Upper lobe of left lung (tissue), 6 donors: ENCODE data around the gene RPL22. TPM values are rescaled to one million over a fixed set of nuclear protein-coding genes. Genes with fewer than 3 reads are reported as not detected.

ENCODE experiments used
- ATAC-seq, 2 donors: fragments of 200-7000 bp; cut with Tn5 transposase; one replicate each; pipeline ENCODE4 v1.9.1; 2022; ENCODE audit warnings: mild to moderate bottlenecking in 2 of 2, moderate library complexity in 2 of 2; ENCODE audit not compliant: low FRiP score in 2 of 2
- DNase-seq, 2 donors: peaks; one replicate each; pipeline ENCODE4 v3.0.0-alpha.2; 2019 to 2020
- H3K27ac ChIP-seq, 4 donors: fragments of 200-600 bp; sonication (generic); one replicate each; pipeline ENCODE4 v1.5.1; 2016 to 2019
- H3K27me3 ChIP-seq, 4 donors: fragments of 200-600 bp; sonication (generic); one replicate each; pipeline ENCODE4 v1.5.1; 2017 to 2019
- H3K36me3 ChIP-seq, 4 donors: fragments of 200-600 bp; sonication (generic); one replicate each; pipeline ENCODE4 v1.5.1; 2016 to 2019
- H3K4me1 ChIP-seq, 4 donors: fragments of 200-600 bp; sonication (generic); one replicate each; pipeline ENCODE4 v1.5.1; 2018 to 2019
- H3K4me3 ChIP-seq, 4 donors: fragments of 200-600 bp; sonication (generic); one replicate each; pipeline ENCODE4 v1.5.1; 2017 to 2019; ENCODE audit warnings: mild to moderate bottlenecking in 2 of 4, moderate library complexity in 1 of 4
- H3K9me3 ChIP-seq, 4 donors: fragments of 200-600 bp; sonication (generic); one replicate each; pipeline ENCODE4 v1.5.1; 2018 to 2019
- CTCF ChIP-seq, 6 experiments: fragments of 450-650 bp in 4 of 6; fragments of 200-600 bp in 2 of 6; sonication (generic) in 2 of 6; IDR thresholded peaks; one replicate each; pipeline ENCODE4 v1.5.1; 2016 to 2019; ENCODE audit warnings: antibody characterized with exemption in 6 of 6
- EP300 ChIP-seq, 4 donors: sonication (generic); formaldehyde crosslinking; IDR thresholded peaks; one replicate each; pipeline ENCODE4 v1.5.1; 2017; ENCODE audit warnings: antibody characterized with exemption in 4 of 4, control low read depth in 2 of 4
- POLR2A ChIP-seq, 4 donors: fragments of 450-650 bp; IDR thresholded peaks; one replicate each; pipeline ENCODE4 v1.5.1; 2016 to 2017; ENCODE audit warnings: antibody characterized with exemption in 4 of 4, mild to moderate bottlenecking in 2 of 4
- POLR2AphosphoS5 ChIP-seq, 2 donors: sonication (generic); formaldehyde crosslinking; IDR thresholded peaks; one replicate each; pipeline ENCODE4 v1.5.1; 2017; ENCODE audit warnings: antibody characterized with exemption in 2 of 2
- WGBS, 2 donors: methylation state at CpG; one replicate each; pipeline ENCODE4 v1.1.5; 2017 to 2018; 5-methylcytosine and 5-hydroxymethylcytosine counted together
- total RNA-seq, 6 donors: library from RNA; depleted of rRNA in 4 of 6; stranded (reverse); fragments of >200 nt in 4 of 6; gene quantifications; one replicate each; pipeline versions ENCODE4 v1.1.0 to v1.2.1, GENCODE V29; 2016 to 2021
- donor health status: DM: no; HTN: no; CAD: no; lungs with moderate emphysema.
- donor health status: DM: no; HTN: yes; CAD: no; lungs with severe emphysema.

RPL22 gene
- total RNA-seq, 6 donors from 2014 or later = 88.2 to 288 (median 180) TPM

- Histone ChIP-seq H3K27me3 (no peaks in the 10 kb centered on the region), H3K4me1 (no peaks in the 10 kb centered on the region), H3K27ac (no peak overlapping the region), H3K9me3 (peaks cover 0 to 6% (median 2%) of the 10 kb centered on the region in 4 donors), H3K36me3 (no peaks in the 10 kb centered on the region), H3K4me3 (no peak overlapping the region)
- 76 to 78% methylated on average over 10 to 16 of the region's 16 CpGs for WGBS, 2 donors
- DNase-seq (no peak), ATAC-seq (no peak)
- TF ChIP-seq CTCF (IDR thresholded peaks at IDR 0.05) (no peak), POLR2A (IDR thresholded peaks at IDR 0.05) (no peak), POLR2AphosphoS5 (IDR thresholded peaks at IDR 0.05) (no peak), EP300 (IDR thresholded peaks at IDR 0.05) (no peak)
Observed at GRCh38 chr1:6136516-6137220, 62.7 kb downstream of the RPL22 start.

Other genes starting within 250 kb of the RPL22 start
- gene NPHP4, start 207.2 kb downstream of the RPL22 start, total RNA-seq = 10 to 100 TPM; 13.5 to 45.1 (median 19.9) TPM
- 100 to 1,000 TPM in 3 of 6 donors, 10 to 100 TPM in 3; 36.9 to 129 (median 97.8) TPM for gene KCNAB2, start 153.7 kb downstream of the RPL22 start, total RNA-seq
- 1 to 10 TPM in 2 of 6 donors, under 1 TPM in 4; 0.14 to 1.3 (median 0.25) TPM for gene CHD5, start 19.3 kb downstream of the RPL22 start, total RNA-seq
- 10 to 100 TPM in 5 of 6 donors, 1 to 10 TPM in 1; 9.8 to 85.9 (median 18.3) TPM for gene RNF207, start 6.5 kb upstream of the RPL22 start, total RNA-seq
- gene ICMT, start 36.4 kb upstream of the RPL22 start, total RNA-seq = 10 to 100 TPM; 23.0 to 66.7 (median 52.2) TPM
- not detected for gene HES3, start 44.6 kb upstream of the RPL22 start, total RNA-seq
- 10 to 100 TPM in 3 of 6 donors, 1 to 10 TPM in 3; 2.4 to 25.7 (median 12.5) TPM for gene GPR153, start 61.5 kb upstream of the RPL22 start, total RNA-seq
- 10 to 100 TPM in 5 of 6 donors, 1 to 10 TPM in 1; 8.2 to 33.4 (median 26.5) TPM for gene ACOT7, start 194.2 kb upstream of the RPL22 start, total RNA-seq
- 10 to 100 TPM in 1 of 6 donors, 1 to 10 TPM in 5; 1.8 to 11.4 (median 3.7) TPM for gene HES2, start 220.3 kb upstream of the RPL22 start, total RNA-seq
- 10 to 100 TPM in 2 of 6 donors, 1 to 10 TPM in 4; 2.1 to 27.2 (median 4.8) TPM for gene ESPN, start 225.2 kb upstream of the RPL22 start, total RNA-seq